ENCODE data around the gene TBCE.

The TBCE gene

GRCh38 chr1:235430991-235431390 is 63.8 kb downstream of the TBCE start:
- no peak for TF ChIP-seq CTCF (IDR thresholded peaks at IDR 0.05; ENCODE audit: low read depth, low read length)
- no peak overlapping the region for H3K4me3 ChIP-seq (ENCODE audit: low read depth, low read length)

- TF ChIP-seq CTCF (IDR thresholded peaks at IDR 0.05; ENCODE audit: low read depth, low read length), result no peak
- H3K4me3 ChIP-seq (ENCODE audit: low read depth, low read length), result no peak overlapping the region
Observed at GRCh38 chr1:235434001-235434400, 66.8 kb downstream of the TBCE start.

GRCh38 chr1:235441159-235441685 is 74.0 kb downstream of the TBCE start:
- H3K4me3 ChIP-seq (ENCODE audit: low read depth, low read length), result no peak overlapping the region
- TF ChIP-seq CTCF (IDR thresholded peaks at IDR 0.05; ENCODE audit: low read depth, low read length), result no peak

- H3K4me3 ChIP-seq (ENCODE audit: low read depth, low read length), result no peak overlapping the region
- no peak for TF ChIP-seq CTCF (IDR thresholded peaks at IDR 0.05; ENCODE audit: low read depth, low read length)
Observed at GRCh38 chr1:235442788-235443429, 75.7 kb downstream of the TBCE start.

- TF ChIP-seq CTCF (IDR thresholded peaks at IDR 0.05; ENCODE audit: low read depth, low read length), result no peak
- no peak overlapping the region for H3K4me3 ChIP-seq (ENCODE audit: low read depth, low read length)
Observed at GRCh38 chr1:235448616-235449015, 81.4 kb downstream of the TBCE start.

- TF ChIP-seq CTCF (IDR thresholded peaks at IDR 0.05; ENCODE audit: low read depth, low read length), result no peak
- H3K4me3 ChIP-seq (ENCODE audit: low read depth, low read length), result no peak overlapping the region
Observed at GRCh38 chr1:235450433-235450832, 83.2 kb downstream of the TBCE start.

GRCh38 chr1:235450886-235451483 is 83.8 kb downstream of the TBCE start:
- H3K4me3 ChIP-seq (ENCODE audit: low read depth, low read length), result no peak overlapping the region
- TF ChIP-seq CTCF (IDR thresholded peaks at IDR 0.05; ENCODE audit: low read depth, low read length), result no peak

Measured in WI38 (cell line).